H1 (cell line): ENCODE results near the gene SCGB2B2. TPM values are rescaled to one million over a fixed set of nuclear protein-coding genes. Genes with fewer than 3 reads are reported as not detected.

Experiments
- CTCF ChIA-PET: fragments of 300-600 bp; sonication (Branson Sonifier 250); formaldehyde crosslinking; loops from one replicate; lab custom pipeline; 2021; ENCODE audit not compliant: partially characterized antibody; lab: Charles Lee
- POLR2A ChIA-PET: fragments of 300-600 bp; sonication (Branson Sonifier 250); formaldehyde crosslinking; loops from one replicate; lab custom pipeline; 2021; ENCODE audit warnings: inconsistent platforms; ENCODE audit not compliant: partially characterized antibody; lab: Charles Lee
- DNase-seq, 2 experiments: peaks; one replicate each; pipeline versions ENCODE4 v3.0.0 to v3.0.0-alpha.2; 2010 to 2022; ENCODE audit warnings: low spot score in 2 of 2, low read depth in 1 of 2, mixed read lengths in 1 of 2
- FAIRE-seq: peaks from 2 replicates; lab custom pipeline; 2011; peaks lifted over from hg19 to GRCh38; lab: Jason Lieb, UNC
- H2AFZ ChIP-seq: 2 replicates; pipeline ENCODE4 v1.8.1; 2012; ENCODE audit warnings: low read length, inconsistent platforms
- H2AK5ac ChIP-seq: 2 replicates; pipeline ENCODE4 v1.6.1; 2013; ENCODE audit warnings: low read depth, low read length
- H2BK120ac ChIP-seq: replicated peaks from 2 replicates; pipeline ENCODE3; 2013; ENCODE audit warnings: low read depth, low read length, inconsistent platforms
- H2BK12ac ChIP-seq: 2 replicates; pipeline ENCODE4 v1.6.1; 2013; ENCODE audit warnings: low read depth, low read length
- H2BK15ac ChIP-seq: 2 replicates; pipeline ENCODE4 v1.6.1; 2013; ENCODE audit warnings: low read length
- H2BK20ac ChIP-seq: 2 replicates; pipeline ENCODE4 v1.6.1; 2013; ENCODE audit warnings: low read length
- H2BK5ac ChIP-seq: 2 replicates; pipeline ENCODE4 v1.6.1; 2013; ENCODE audit warnings: low read depth, low read length
- H3K14ac ChIP-seq: 2 replicates; pipeline ENCODE4 v1.6.1; 2013; ENCODE audit warnings: inconsistent platforms; ENCODE audit not compliant: insufficient read length
- H3K18ac ChIP-seq: 2 replicates; pipeline ENCODE4 v1.6.1; 2013; ENCODE audit warnings: low read length; ENCODE audit errors: extremely low read depth
- H3K23ac ChIP-seq: 2 replicates; pipeline ENCODE4 v1.6.1; 2013; ENCODE audit warnings: inconsistent platforms; ENCODE audit not compliant: insufficient read length
- H3K23me2 ChIP-seq: 2 replicates; pipeline ENCODE4 v1.6.1; 2013; ENCODE audit warnings: low read depth, low read length
- H3K27ac ChIP-seq: 2 replicates; pipeline ENCODE4 v1.6.1; 2011; ENCODE audit warnings: low read depth, low read length, inconsistent platforms
- H3K27me3 ChIP-seq, 4 experiments: replicated peaks in 1 of 4; 1 replicate in 1 of 4; 2 replicates in 3 of 4; pipeline versions ENCODE4 v1.6.1 to v1.8.1; 2011 to 2013; ENCODE audit warnings: low read length in 3 of 4, mild to moderate bottlenecking in 3 of 4, inconsistent platforms in 2 of 4, mixed read lengths in 2 of 4, moderate library complexity in 1 of 4; ENCODE audit not compliant: control insufficient read depth in 3 of 4, insufficient read depth in 3 of 4; ENCODE audit errors: extremely low read depth in 1 of 4
- H3K36me3 ChIP-seq, 4 experiments: 2 replicates each; pipeline versions ENCODE4 v1.6.1 to v1.8.1; 2011 to 2013; ENCODE audit warnings: mild to moderate bottlenecking in 4 of 4, low read length in 3 of 4, moderate library complexity in 2 of 4, control low read depth in 1 of 4, inconsistent platforms in 1 of 4; ENCODE audit not compliant: insufficient read depth in 4 of 4, control insufficient read depth in 2 of 4
- H3K4ac ChIP-seq: replicated peaks from 2 replicates; pipeline ENCODE3; 2013; ENCODE audit warnings: low read length, low read depth, mixed read lengths, inconsistent platforms; ENCODE audit not compliant: insufficient read length
- H3K4me1 ChIP-seq, 4 experiments: replicated peaks in 1 of 4; 1 replicate in 1 of 4; 2 replicates in 3 of 4; pipeline versions ENCODE4 v1.6.1 to v1.8.1; 2011 to 2013; ENCODE audit warnings: low read length in 3 of 4, inconsistent platforms in 2 of 4, mixed read lengths in 1 of 4; ENCODE audit not compliant: insufficient read depth in 4 of 4, control insufficient read depth in 3 of 4
- H3K4me2 ChIP-seq, 2 experiments: 2 replicates each; pipeline versions ENCODE4 v1.6.1 to v1.8.1; 2011 to 2013; ENCODE audit warnings: low read depth in 2 of 2, low read length in 2 of 2, control low read depth in 1 of 2, inconsistent platforms in 1 of 2, mild to moderate bottlenecking in 1 of 2; ENCODE audit not compliant: insufficient read depth in 1 of 2
- H3K4me3 ChIP-seq, 4 experiments: fragments of 200-600, 300-600 bp in 1 of 4; sonication (generic), shearing (Covaris generic), sonication (Bioruptor Twin) in 1 of 4; 2 replicates each; pipeline versions ENCODE4 v1.5.1 to v1.8.1; 2011 to 2016; ENCODE audit warnings: low read length in 4 of 4, low read depth in 3 of 4, control low read depth in 2 of 4, inconsistent platforms in 2 of 4, mild to moderate bottlenecking in 2 of 4, mixed read lengths in 1 of 4, moderate library complexity in 1 of 4; ENCODE audit not compliant: insufficient read depth in 2 of 4; ENCODE audit errors: extremely low read depth in 1 of 4
- H3K56ac ChIP-seq: replicated peaks from 2 replicates; pipeline ENCODE3; 2013; ENCODE audit warnings: low read depth, mild to moderate bottlenecking, mixed read lengths, low read length, inconsistent platforms; ENCODE audit not compliant: insufficient read length
- H3K79me1 ChIP-seq: 2 replicates; pipeline ENCODE4 v1.6.1; 2013; ENCODE audit warnings: low read depth, low read length, control low read depth
- H3K79me2 ChIP-seq, 2 experiments: 2 replicates each; pipeline versions ENCODE4 v1.6.1 to v1.8.1; 2012 to 2013; ENCODE audit warnings: low read length in 2 of 2, mild to moderate bottlenecking in 2 of 2, inconsistent platforms in 1 of 2; ENCODE audit not compliant: insufficient read depth in 2 of 2, control insufficient read depth in 1 of 2
- H3K9ac ChIP-seq, 4 experiments: replicated peaks in 1 of 4; 1 replicate in 1 of 4; 2 replicates in 3 of 4; pipeline versions ENCODE4 v1.6.1 to v1.8.1; 2011 to 2013; ENCODE audit warnings: low read depth in 3 of 4, low read length in 3 of 4, control low read depth in 2 of 4, mild to moderate bottlenecking in 2 of 4, moderate library complexity in 2 of 4, inconsistent platforms in 1 of 4; ENCODE audit errors: extremely low read depth in 1 of 4
- H3K9me3 ChIP-seq, 2 experiments: 2 replicates each; pipeline versions ENCODE4 v1.6.1 to v1.8.1; 2012 to 2013; ENCODE audit warnings: mild to moderate bottlenecking in 2 of 2, moderate library complexity in 2 of 2, control low read depth in 1 of 2, inconsistent platforms in 1 of 2, low read depth in 1 of 2, low read length in 1 of 2, mixed read lengths in 1 of 2; ENCODE audit not compliant: insufficient read depth in 2 of 2
- H4K20me1 ChIP-seq, 2 experiments: replicated peaks in 1 of 2; 2 replicates each; pipeline versions ENCODE3 to v1.8.1; 2011 to 2013; ENCODE audit warnings: inconsistent platforms in 2 of 2, low read length in 2 of 2, mild to moderate bottlenecking in 1 of 2; ENCODE audit not compliant: insufficient read depth in 2 of 2, control insufficient read depth in 1 of 2
- H4K5ac ChIP-seq: 2 replicates; pipeline ENCODE4 v1.6.1; 2013; ENCODE audit warnings: low read length, low read depth, mixed read lengths, inconsistent platforms; ENCODE audit not compliant: insufficient read length
- H4K8ac ChIP-seq: 2 replicates; pipeline ENCODE4 v1.8.0; 2013; ENCODE audit warnings: mild to moderate bottlenecking, moderate library complexity, low read length, inconsistent platforms; ENCODE audit not compliant: insufficient read depth; ENCODE audit errors: extremely low read depth
- H4K91ac ChIP-seq: replicated peaks from 2 replicates; pipeline ENCODE3; 2013; ENCODE audit warnings: low read length, mixed read lengths, inconsistent platforms; ENCODE audit not compliant: insufficient read length
- CHD1 ChIP-seq: IDR thresholded peaks from 2 replicates; pipeline ENCODE4 v1.6.1; 2012; ENCODE audit warnings: low read depth, low read length, improper control_type of control experiment
- EP300 ChIP-seq, 2 experiments: IDR thresholded peaks; 1 replicate in 1 of 2; 2 replicates in 1 of 2; pipeline ENCODE4 v1.6.1; 2011 to 2012; ENCODE audit warnings: low read depth in 2 of 2, low read length in 2 of 2, mild to moderate bottlenecking in 2 of 2, borderline replicate concordance in 1 of 2, inconsistent platforms in 1 of 2, moderate library complexity in 1 of 2
- FOSL1 ChIP-seq: IDR thresholded peaks from 2 replicates; pipeline ENCODE4 v1.6.1; 2011; ENCODE audit warnings: mild to moderate bottlenecking, low read depth, low read length, moderate library complexity; ENCODE audit not compliant: insufficient read depth
- HDAC2 ChIP-seq, 2 experiments: fragments of 300-600 bp in 1 of 2; sonication (generic) in 1 of 2; IDR thresholded peaks; 2 replicates each; pipeline ENCODE4 v1.6.1; 2011 to 2012; ENCODE audit warnings: low read depth in 2 of 2, low read length in 2 of 2, mild to moderate bottlenecking in 2 of 2, moderate library complexity in 2 of 2, borderline replicate concordance in 1 of 2, inconsistent platforms in 1 of 2
- HDAC6 ChIP-seq: IDR thresholded peaks from one replicate; pipeline ENCODE4 v1.7.1; 2012; ENCODE audit warnings: low read depth, mild to moderate bottlenecking, inconsistent platforms, low read length, moderate library complexity
- NANOG ChIP-seq: IDR thresholded peaks from 2 replicates; pipeline ENCODE4 v1.6.1; 2011; ENCODE audit warnings: low read length, low read depth, mild to moderate bottlenecking, inconsistent platforms; ENCODE audit not compliant: insufficient read depth, poor library complexity, severe bottlenecking
- PHF8 ChIP-seq: fragments of 200-600 bp; sonication (generic); conservative IDR thresholded peaks from 2 replicates; pipeline ENCODE4 v1.7.1; 2012; ENCODE audit warnings: low read depth, mild to moderate bottlenecking, inconsistent platforms, low read length, moderate library complexity
- RXRA ChIP-seq: IDR thresholded peaks from 2 replicates; pipeline ENCODE4 v1.6.1; 2011; ENCODE audit warnings: low read depth, mild to moderate bottlenecking, low read length, moderate library complexity; ENCODE audit not compliant: insufficient read depth
- SIX5 ChIP-seq: IDR thresholded peaks from 2 replicates; pipeline ENCODE4 v1.6.1; 2011; ENCODE audit warnings: mild to moderate bottlenecking, low read depth, low read length
- TCF12 ChIP-seq: IDR thresholded peaks from 2 replicates; pipeline ENCODE4 v1.6.1; 2011; ENCODE audit warnings: low read depth, mild to moderate bottlenecking, low read length
- WGBS, 2 experiments: shearing (Covaris generic) in 1 of 2; methylation state at CpG; one replicate each; pipeline versions ENCODE4 v1.1.6 to v1.1.7; 2013 to 2015; ENCODE audit warnings: low lambda C conversion rate in 2 of 2, mixed read lengths in 2 of 2, inconsistent platforms in 1 of 2, low coverage in 1 of 2, missing lambda C conversion rate in 1 of 2; ENCODE audit not compliant: insufficient replicate concordance in 2 of 2, insufficient coverage in 1 of 2, insufficient read length in 1 of 2; ENCODE audit errors: extremely low coverage in 1 of 2, missing lambda C conversion rate in 1 of 2; 5-methylcytosine and 5-hydroxymethylcytosine counted together
- polyA plus RNA-seq, 7 experiments: library from polyadenylated mRNA; depleted of rRNA in 3 of 7; stranded (reverse) in 5 of 7; unstranded in 2 of 7; fragments of >200 nt in 5 of 7; fragments of 200-250 nt in 2 of 7; gene quantifications; 1 replicate in 5 of 7; 2 replicates in 1 of 7; 4 replicates in 1 of 7; pipeline versions ENCODE4 v1.2.1 to v1.2.3, GENCODE V29; 2011 to 2013; ENCODE audit warnings: missing spikeins in 2 of 7, mixed read lengths in 2 of 7
- total RNA-seq: library from RNA; stranded (reverse); fragmentation: NEBNext Ultra II Directional; extraction: Animal tissue kit (Norgen Biotek cat#: 25700); gene quantifications from 2 replicates; pipeline ENCODE4 v1.2.1, GENCODE V29; 2021
- TF ChIP-seq, protein P1 (sequence below): IDR thresholded peaks from 2 replicates; pipeline ENCODE4 v1.6.1; 2012; ENCODE audit warnings: inconsistent platforms

The SCGB2B2 gene
- total and polyA plus RNA-seq, 2 of the 8 experiments (the other 6 are each of a cell fraction or from before 2014, with no cell fraction given): 0.09 TPM; not detected in 1

DNA sequence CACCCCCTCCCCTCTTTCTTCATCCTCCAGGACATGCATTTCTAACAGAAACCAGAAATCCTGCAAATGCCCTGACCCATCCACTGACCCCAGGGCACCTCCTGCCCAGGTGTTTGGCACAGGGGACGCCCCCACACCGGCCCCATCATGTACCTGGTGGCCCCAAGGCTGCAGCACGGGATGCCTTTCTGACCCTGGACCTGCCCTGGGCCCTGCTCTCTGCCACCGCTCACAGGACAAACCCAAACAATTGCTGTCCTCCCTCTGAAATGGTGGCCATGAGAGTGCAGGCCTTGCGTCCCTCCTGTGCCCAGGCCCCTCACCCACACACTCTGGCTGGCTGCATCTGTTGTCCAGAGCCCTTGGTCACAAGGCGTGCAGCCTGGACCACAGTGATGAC is 12.1 kb downstream of the SCGB2B2 start:
- Histone ChIP-seq H3K4me2 (no peak overlapping the region), H3K27ac (no peak overlapping the region), H3K79me2 (no peaks in the 10 kb centered on the region), H4K5ac (no peak overlapping the region), H3K4ac (no peak overlapping the region), H3K14ac (no peak overlapping the region), H2BK120ac (no peak overlapping the region), H2BK20ac (no peak overlapping the region), H2AK5ac (no peak overlapping the region), H3K9ac (no peak overlapping the region), H3K36me3 (no peaks in the 10 kb centered on the region), H4K20me1 (no peaks in the 10 kb centered on the region), H2BK5ac (no peak overlapping the region), H3K4me3 (no peak overlapping the region), H3K56ac (no peak overlapping the region), H3K79me1 (no peaks in the 10 kb centered on the region), H4K8ac (no peak overlapping the region), H3K23ac (no peak overlapping the region), H2BK12ac (no peak overlapping the region), H3K27me3 (no peaks in the 10 kb centered on the region), H3K18ac (no peak overlapping the region), H2BK15ac (no peak overlapping the region), H4K91ac (no peak overlapping the region), H2AFZ (no peak overlapping the region), H3K23me2 (no peaks in the 10 kb centered on the region), H3K4me1 (no peaks in the 10 kb centered on the region), H3K9me3 (peaks cover 0 to 21% of the 10 kb centered on the region in 2 experiments; a peak in 2 of 4 replicates)
- CTCF ChIA-PET: interaction anchor here (2.8 to 5.5 kb wide), 2 partner anchors 8 to 25 kb away, joined by 9 to 31 read pairs; no protein-coding TSS in a partner anchor
- WGBS, 2 experiments: 78% methylated on average over 6 of the region's 6 CpGs; no CpG with 5 or more reads in 1 of the 2 experiments
- DNase-seq: no peak
- POLR2A ChIA-PET: interaction anchor here (1.2 to 1.4 kb wide), 2 partner anchors 11 to 13 kb away, joined by 4 to 6 read pairs; partner anchors contain the start of gene ZNF302
- no peak for FAIRE-seq
- no peak for TF ChIP-seq HDAC2 (IDR thresholded peaks at IDR 0.05; ENCODE audit: borderline replicate concordance in 1 of 2, low read depth in 2 of 2, low read length in 2 of 2)
- TF ChIP-seq FOSL1: no peak
- no peak for TF ChIP-seq RXRA
- TF ChIP-seq SIX5: no peak
- TF ChIP-seq EP300 (IDR thresholded peaks at IDR 0.05; ENCODE audit: borderline replicate concordance in 1 of 2, low read depth in 2 of 2, low read length in 2 of 2): no peak
- no peak for TF ChIP-seq CHD1
- no peak for TF ChIP-seq PHF8
- TF ChIP-seq NANOG: no peak
- no peak for TF ChIP-seq HDAC6
- TF ChIP-seq, protein P1, sequence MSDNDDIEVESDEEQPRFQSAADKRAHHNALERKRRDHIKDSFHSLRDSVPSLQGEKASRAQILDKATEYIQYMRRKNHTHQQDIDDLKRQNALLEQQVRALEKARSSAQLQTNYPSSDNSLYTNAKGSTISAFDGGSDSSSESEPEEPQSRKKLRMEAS: no peak
- TF ChIP-seq TCF12: no peak
